CD4-positive, alpha-beta T cell treated with Interferon alpha-2 for 1 hour (primary cell): Measurements from ENCODE around the gene APBA2.

Experiments used
- DNase-seq, 2 donors: peaks; one replicate each; pipeline ENCODE4 v3.0.0-alpha.2; 2020 to 2022

The APBA2 gene

DNA sequence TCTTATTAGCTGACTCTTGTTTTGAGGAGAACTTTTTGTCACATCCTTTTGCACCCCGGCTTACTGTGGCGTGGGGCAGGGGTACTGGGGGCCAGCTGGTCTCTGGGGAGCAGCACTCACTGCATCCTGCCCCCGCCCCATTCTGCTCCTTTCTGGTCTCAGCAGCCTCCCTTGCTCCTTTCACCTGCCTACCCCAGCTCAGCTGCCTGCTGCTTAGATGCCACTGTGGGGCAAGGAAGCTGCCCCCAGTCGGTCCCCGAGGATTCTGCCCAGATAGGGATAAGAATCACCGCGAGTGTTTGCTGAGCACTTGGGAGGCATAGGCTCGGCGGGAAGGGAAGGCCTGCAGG, 32.0 kb downstream of the APBA2 start:
- no peak for DNase-seq

GRCh38 chr15:28918141-28918983, 32.6 kb downstream of the APBA2 start:
- no peak for DNase-seq

DNA sequence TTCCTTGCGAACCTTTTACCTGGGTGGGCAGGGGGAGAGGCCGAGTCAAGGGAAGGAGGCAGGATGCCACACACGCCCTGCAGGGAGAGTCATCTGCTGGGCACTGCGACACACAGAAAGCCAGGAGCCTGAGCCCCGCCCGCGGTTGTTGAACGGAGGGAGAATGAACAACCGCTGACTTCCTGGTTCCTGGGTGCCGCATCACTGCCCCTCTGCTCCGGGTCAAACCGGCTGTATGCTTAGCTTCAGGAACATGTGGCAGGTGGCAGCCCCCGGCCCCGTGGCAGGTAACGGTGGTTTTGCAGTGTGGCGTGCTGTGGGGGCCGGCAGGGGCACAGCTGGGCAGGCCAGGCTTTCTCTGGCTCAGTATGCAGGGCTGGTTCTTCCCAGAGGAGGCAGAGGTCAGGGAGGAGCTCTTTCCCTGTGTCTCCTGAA, 33.4 kb downstream of the APBA2 start:
- DNase-seq = peak in 1 of 2 donors; percentile 21

- no peak for DNase-seq
These were observed 34.2 kb downstream of the APBA2 start for GRCh38 chr15:28919679-28920655.

DNA sequence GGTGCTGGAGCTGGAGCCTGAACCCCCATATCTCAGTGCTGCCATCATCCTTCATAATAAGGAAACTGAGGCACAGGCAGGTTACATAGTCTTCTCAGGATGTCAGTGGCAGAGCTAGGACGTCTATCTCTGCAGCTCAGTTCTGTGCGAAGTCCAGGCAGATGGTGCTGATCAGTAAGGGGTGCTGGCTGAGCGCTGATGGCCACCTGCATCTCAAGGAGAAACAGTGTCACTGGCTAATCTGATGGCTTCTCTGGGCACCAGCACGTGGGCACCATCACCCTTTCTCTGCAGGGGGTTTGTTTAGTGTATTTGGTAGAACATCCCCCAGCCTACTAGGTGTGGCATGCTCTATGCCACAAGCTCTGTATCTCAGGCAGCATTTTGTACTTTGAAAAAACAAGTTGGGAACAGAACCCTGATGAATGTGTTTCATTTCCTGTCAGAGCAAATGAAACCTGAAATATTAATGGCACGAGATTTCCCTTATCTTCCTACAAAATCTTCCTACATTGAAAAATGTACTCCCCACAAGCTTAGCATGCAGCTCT, 35.1 kb downstream of the APBA2 start:
- no peak for DNase-seq

DNA sequence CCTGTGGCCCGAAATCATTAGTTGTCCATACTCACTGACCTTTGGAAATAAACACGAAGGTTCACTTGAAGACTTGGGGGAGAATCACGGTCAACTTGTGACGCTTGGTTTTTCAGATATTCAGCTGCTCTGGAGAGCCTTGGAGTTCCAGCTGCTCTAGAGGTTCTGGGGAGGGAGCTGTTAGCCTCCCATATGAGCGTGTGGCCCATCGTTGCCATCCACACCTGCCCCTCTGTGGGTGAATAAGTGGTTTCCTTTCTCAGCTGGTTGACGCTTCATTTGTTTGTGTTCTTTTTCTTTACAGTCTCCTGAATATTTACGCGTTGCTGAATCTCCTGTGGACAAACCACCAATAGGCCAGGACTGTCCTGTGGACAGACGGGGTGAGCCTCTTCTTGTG, 35.6 kb downstream of the APBA2 start:
- DNase-seq = no peak

- DNase-seq = no peak
These were observed 36.3 kb downstream of the APBA2 start for GRCh38 chr15:28921919-28922706.

DNA sequence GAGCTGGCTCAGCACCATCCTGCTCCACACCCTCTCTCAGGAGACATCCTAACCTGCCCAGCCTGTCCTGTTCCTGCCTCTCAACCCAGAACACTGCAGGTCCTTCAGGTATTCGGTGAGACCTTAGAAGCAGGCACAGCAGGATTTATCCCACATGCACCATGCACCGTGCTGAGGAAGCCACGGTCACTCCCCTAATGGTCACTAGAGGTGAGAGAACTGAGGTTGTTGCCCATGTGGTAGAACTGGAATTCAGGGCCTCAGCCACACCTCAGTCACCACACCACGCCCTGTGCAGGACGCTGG, 36.9 kb downstream of the APBA2 start:
- DNase-seq = no peak

GRCh38 chr15:28923726-28924280, 38.0 kb downstream of the APBA2 start:
- DNase-seq = no peak

- no peak for DNase-seq
These were observed 41.3 kb downstream of the APBA2 start for GRCh38 chr15:28927043-28927442.

GRCh38 chr15:28929200-28929599, 43.4 kb downstream of the APBA2 start:
- DNase-seq = no peak

DNA sequence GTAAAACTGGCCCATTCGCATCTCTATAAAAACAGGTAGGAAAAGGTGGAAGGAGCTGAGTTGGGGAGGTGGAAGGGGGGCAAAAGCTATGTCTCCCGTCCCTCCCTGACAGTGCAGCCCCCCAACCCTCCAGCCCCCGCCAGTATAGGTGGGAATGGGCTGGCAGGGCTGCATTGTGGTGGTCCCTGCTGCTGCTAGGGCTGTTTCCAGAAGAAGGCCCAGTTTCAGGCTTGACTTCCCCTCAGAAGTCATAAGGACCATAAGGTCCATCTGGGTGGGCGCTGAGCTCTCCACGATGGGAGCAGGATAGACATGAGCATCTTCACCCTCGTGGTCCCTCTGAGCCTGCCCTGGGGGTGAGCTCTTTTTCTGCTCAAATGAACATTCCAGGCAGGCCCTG, 44.2 kb downstream of the APBA2 start:
- no peak for DNase-seq

DNA sequence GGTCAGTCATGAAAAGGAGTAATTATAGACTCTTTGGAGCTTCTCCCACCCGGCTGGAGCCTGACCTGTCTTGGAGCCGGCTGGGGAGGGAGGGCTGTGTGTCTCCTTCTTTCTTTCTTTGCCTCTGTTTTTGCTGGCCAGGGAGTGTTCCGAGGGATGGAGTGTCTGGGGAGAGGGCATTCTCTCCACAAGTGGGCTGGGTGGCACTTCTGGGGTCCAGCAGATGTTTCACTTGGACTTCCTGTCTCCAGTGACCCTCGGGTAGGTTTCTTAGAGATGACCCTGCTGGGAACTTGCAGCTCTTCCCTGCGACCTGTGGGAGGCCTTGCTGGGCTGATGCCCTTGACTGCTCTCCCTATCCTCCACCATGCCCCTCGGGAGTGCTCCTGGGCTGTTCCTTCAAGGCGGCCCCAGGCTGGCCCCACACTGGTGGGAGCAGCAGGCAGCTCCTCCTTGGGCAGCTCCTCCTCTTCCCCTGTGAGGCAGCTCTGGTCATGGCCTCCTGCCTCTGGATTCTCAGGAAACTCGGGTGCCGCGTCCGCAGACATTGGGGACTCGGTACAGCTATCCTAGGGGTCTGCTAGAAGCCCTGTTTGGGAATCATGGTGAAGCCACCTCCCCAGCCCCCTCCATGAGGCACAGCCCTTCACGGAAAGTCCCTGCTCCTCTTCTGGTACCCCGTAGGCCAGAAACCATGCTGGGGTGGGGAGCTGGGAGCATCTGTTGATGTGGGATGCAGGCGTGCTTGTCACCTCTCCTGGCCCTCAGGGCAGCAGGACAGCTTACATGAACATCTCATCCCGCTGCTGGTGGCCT, 44.9 kb downstream of the APBA2 start:
- no peak for DNase-seq

DNA sequence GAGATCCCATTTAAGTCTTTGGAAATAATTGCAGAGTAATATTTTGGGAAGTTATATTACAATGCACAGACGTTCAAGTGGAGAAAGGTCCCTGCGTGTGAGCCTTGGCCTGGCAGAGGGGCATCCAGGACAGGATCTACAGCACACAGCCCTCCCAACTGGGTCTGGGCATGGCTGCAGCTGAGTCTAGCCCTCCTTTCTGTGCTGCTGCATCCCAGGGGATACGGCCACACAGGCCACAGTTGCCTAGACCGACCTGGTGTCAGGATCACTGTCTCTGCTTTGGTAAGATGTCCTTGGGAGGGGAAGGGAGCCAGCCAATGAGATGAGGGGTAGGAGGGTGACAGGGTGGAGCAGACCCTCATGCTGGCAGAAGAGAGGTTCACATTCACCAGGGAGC, 46.1 kb downstream of the APBA2 start:
- no peak for DNase-seq

- no peak for DNase-seq
These were observed 46.6 kb downstream of the APBA2 start for GRCh38 chr15:28932361-28932760.

- DNase-seq = no peak
These were observed 48.1 kb downstream of the APBA2 start for GRCh38 chr15:28933710-28934445.

DNA sequence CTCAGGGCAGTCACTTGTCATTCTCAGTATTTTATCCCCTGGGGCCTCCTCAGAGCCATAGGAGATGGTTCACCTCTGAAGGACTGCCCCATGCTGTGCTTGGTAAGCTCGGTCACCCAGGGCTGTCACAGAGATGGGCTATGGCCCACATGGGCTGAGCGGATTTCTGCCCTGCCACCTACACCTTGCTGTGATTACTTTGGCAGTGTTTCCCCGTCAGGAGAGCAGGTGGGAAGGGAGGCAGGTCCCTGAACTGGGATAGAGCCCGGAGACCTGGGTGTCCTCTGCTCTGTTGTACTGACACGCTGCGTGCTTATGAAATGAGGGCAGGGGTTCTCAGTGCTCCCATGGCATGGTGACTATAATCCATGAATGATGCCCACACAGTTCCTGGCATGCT, 48.9 kb downstream of the APBA2 start:
- no peak for DNase-seq

DNA sequence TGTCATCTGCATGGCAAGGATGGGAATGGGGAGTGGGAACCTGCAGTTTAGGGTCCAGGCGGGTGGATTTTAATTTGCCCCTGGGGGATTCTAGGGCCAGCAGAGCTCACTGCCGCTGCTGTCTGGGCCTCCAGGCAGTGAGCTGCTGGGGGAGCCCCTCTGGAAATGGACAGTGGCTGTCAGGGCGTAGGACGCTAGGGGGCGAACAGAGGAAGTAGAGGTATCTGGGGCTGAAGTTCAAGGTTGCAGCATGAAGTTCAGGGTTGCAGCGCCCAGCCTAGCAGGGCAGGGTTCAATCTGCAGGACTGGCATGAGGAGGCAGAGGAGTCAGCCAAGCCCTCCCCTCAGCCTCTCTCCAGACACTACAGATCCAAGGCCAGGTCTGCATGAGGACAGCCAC, 49.5 kb downstream of the APBA2 start:
- DNase-seq = peak; percentile 34 to 46

- no peak for DNase-seq
These were observed 50.3 kb downstream of the APBA2 start for GRCh38 chr15:28936081-28936480.

- DNase-seq = no peak
These were observed 50.7 kb downstream of the APBA2 start for GRCh38 chr15:28936481-28936881.

DNA sequence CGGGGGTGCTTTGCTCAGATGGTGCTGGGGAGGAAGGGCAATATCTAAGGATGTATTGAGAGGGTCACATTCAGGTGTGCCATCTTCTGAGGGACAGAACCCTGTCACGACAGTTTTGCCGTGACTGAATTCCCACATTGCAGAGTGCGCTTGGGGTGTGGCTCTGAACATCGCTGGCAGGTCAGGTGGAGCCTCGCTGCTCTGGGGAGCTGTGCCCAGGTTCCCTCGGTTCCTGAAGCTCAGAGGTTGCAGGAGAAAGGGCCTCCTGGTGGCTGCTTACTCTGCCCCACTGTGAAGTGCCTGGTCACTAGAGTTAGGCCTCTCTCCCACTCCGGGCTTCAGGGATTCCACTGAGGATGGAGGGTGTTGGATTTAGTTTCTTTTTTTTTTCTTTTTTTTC, 51.5 kb downstream of the APBA2 start:
- no peak for DNase-seq
